GM21515 (cell line): ENCODE results near the gene FOXO3.
"Not testable (repeated sequence)": the region's sequence is repeated elsewhere in the genome, so short reads cannot be mapped to it uniquely, and the experiment has no call there.

Experiments used
- ATAC-seq: cut with Tn5 transposase; IDR thresholded peaks from one replicate; pipeline ENCODE4 v1.9.1; 2021; ENCODE audit not compliant: unreplicated experiment

Gene FOXO3

GRCh38 chr6:108658174-108658573, 97.5 kb downstream of the FOXO3 start:
- ATAC-seq: no peak

GRCh38 chr6:108658785-108659184, 98.1 kb downstream of the FOXO3 start:
- not testable (repeated sequence) for ATAC-seq

- no peak for ATAC-seq
Measured at GRCh38 chr6:108660251-108660650, 99.5 kb downstream of the FOXO3 start.

- no peak for ATAC-seq
Measured at GRCh38 chr6:108661430-108661829, 100.7 kb downstream of the FOXO3 start.

GRCh38 chr6:108661982-108662381, 101.3 kb downstream of the FOXO3 start:
- no peak for ATAC-seq

- ATAC-seq: no peak
Measured at GRCh38 chr6:108662702-108663101, 102.0 kb downstream of the FOXO3 start.

- ATAC-seq: not testable (repeated sequence)
Measured at GRCh38 chr6:108663494-108664064, 102.9 kb downstream of the FOXO3 start.

- no peak for ATAC-seq
Measured at GRCh38 chr6:108665495-108666196, 104.9 kb downstream of the FOXO3 start.

GRCh38 chr6:108666656-108667260, 106.0 kb downstream of the FOXO3 start:
- ATAC-seq: no peak

- no peak for ATAC-seq
Measured at GRCh38 chr6:108667993-108668392, 107.3 kb downstream of the FOXO3 start.

- ATAC-seq: no peak
Measured at GRCh38 chr6:108669673-108670072, 109.0 kb downstream of the FOXO3 start.

GRCh38 chr6:108671175-108671574, 110.5 kb downstream of the FOXO3 start:
- ATAC-seq: no peak

GRCh38 chr6:108671790-108672189, 111.1 kb downstream of the FOXO3 start:
- ATAC-seq: no peak

GRCh38 chr6:108672641-108673040, 111.9 kb downstream of the FOXO3 start:
- no peak for ATAC-seq

- no peak for ATAC-seq
Measured at GRCh38 chr6:108673153-108673552, 112.4 kb downstream of the FOXO3 start.

- ATAC-seq: no peak
Measured at GRCh38 chr6:108673602-108674001, 112.9 kb downstream of the FOXO3 start.

GRCh38 chr6:108675226-108676200, 114.8 kb downstream of the FOXO3 start:
- ATAC-seq: no peak

- no peak for ATAC-seq
Measured at GRCh38 chr6:108676555-108676954, 115.8 kb downstream of the FOXO3 start.

GRCh38 chr6:108677357-108677756, 116.6 kb downstream of the FOXO3 start:
- ATAC-seq: no peak

GRCh38 chr6:108677894-108678293, 117.2 kb downstream of the FOXO3 start:
- ATAC-seq: no peak

GRCh38 chr6:108680314-108680713, 119.6 kb downstream of the FOXO3 start:
- not testable (repeated sequence) for ATAC-seq
